ENCODE measurements around the gene SCCPDH. TPM values are rescaled to one million over a fixed set of nuclear protein-coding genes. Genes with fewer than 3 reads are reported as not detected.

Gene SCCPDH
- total RNA-seq, 1 experiment from 2014 or later: 10.9 TPM

DNA sequence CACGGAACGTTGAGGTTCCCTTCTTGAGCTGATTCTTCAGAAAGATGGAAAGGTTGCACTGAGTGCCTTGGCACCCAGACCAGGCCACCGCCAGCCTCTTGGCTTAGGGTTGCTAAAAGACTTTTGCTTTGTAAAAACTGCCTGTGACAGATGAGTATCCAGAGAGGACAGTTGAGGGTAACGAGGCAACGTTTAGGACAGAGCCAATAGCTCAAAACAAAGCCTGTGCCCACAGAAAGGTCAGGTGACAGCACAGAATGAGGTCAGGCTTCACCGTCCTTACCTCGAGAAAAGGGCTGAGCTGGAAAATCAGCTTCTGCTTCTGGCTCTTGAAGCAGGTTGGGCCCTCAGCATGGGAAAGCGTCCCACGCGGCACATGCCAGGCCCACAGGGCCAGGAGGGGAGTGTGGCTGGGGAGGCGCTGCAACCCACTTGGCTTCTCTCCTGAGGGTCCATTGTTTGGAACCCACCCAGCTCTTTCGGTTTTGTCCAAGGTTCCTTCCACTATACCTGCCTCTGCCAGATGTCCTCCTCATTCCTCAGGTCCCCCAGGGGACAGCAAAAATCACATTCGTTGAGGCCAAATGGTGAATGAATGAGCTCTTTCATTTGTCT, 55.5 kb downstream of the SCCPDH start (continued):
- TF ChIP-seq ZBTB21 (CRISPR knock-in tag; IDR thresholded peaks at IDR 0.05; ENCODE audit: borderline replicate concordance) (no peak), CBFB (CRISPR knock-in tag; IDR thresholded peaks at IDR 0.05; ENCODE audit: low read depth) (no peak), ATF1 (CRISPR knock-in tag; IDR thresholded peaks at IDR 0.05) (no peak), HMGA2 (CRISPR knock-in tag; IDR thresholded peaks at IDR 0.05) (no peak)
- TF ChIP-seq, protein P1, sequence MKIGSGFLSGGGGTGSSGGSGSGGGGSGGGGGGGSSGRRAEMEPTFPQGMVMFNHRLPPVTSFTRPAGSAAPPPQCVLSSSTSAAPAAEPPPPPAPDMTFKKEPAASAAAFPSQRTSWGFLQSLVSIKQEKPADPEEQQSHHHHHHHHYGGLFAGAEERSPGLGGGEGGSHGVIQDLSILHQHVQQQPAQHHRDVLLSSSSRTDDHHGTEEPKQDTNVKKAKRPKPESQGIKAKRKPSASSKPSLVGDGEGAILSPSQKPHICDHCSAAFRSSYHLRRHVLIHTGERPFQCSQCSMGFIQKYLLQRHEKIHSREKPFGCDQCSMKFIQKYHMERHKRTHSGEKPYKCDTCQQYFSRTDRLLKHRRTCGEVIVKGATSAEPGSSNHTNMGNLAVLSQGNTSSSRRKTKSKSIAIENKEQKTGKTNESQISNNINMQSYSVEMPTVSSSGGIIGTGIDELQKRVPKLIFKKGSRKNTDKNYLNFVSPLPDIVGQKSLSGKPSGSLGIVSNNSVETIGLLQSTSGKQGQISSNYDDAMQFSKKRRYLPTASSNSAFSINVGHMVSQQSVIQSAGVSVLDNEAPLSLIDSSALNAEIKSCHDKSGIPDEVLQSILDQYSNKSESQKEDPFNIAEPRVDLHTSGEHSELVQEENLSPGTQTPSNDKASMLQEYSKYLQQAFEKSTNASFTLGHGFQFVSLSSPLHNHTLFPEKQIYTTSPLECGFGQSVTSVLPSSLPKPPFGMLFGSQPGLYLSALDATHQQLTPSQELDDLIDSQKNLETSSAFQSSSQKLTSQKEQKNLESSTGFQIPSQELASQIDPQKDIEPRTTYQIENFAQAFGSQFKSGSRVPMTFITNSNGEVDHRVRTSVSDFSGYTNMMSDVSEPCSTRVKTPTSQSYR (CRISPR knock-in tag; IDR thresholded peaks at IDR 0.05): no peak
- TF ChIP-seq, protein P2, sequence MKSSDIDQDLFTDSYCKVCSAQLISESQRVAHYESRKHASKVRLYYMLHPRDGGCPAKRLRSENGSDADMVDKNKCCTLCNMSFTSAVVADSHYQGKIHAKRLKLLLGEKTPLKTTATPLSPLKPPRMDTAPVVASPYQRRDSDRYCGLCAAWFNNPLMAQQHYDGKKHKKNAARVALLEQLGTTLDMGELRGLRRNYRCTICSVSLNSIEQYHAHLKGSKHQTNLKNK (CRISPR knock-in tag; IDR thresholded peaks at IDR 0.05): no peak

DNA sequence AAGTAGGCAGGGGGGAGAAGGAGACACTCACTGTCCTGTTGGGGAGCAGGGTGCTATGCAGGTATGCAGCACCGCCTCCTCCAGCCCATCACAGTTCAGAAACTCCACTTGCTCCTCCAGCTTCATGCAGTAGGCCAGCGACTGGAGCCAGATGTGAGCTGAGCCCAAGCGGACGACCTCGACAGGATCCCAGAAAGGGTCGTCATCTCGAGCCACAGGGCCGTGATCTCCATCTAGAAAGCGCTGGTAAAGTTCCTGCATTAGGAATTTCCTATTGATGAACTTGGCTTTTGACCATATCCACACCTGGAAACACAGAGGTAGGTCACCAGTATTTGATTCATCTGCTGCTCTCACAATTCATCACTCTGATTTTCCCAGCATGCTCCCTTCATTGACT, 56.1 kb downstream of the SCCPDH start:
- H3K9me3 Mint-ChIP-seq: no peaks in the 10 kb centered on the region
- no peaks in the 10 kb centered on the region for H3K27me3 Mint-ChIP-seq (ENCODE audit: low read depth)
- ChIA-PET CTCF (interaction anchor here (1.4 to 1.8 kb wide), 2 partner anchors 9 to 12 kb away, joined by 4 read pairs; no protein-coding TSS in a partner anchor), POLR2A (no interaction called here)
- peaks cover 8% of the 10 kb centered on the region for H3K4me1 Mint-ChIP-seq
- ATAC-seq: no peak
- TF ChIP-seq ZNF317 (CRISPR knock-in tag; IDR thresholded peaks at IDR 0.05; ENCODE audit: borderline replicate concordance, low read depth): no peak
- TF ChIP-seq ZNF121 (CRISPR knock-in tag; IDR thresholded peaks at IDR 0.05): no peak
- no peak for TF ChIP-seq ZNF263 (CRISPR knock-in tag; IDR thresholded peaks at IDR 0.05; ENCODE audit: low read depth)
- no peak overlapping the region for H3K4me3 Mint-ChIP-seq
- no peaks in the 10 kb centered on the region for H3K36me3 Mint-ChIP-seq
- no peak for DNase-seq (ENCODE audit: low spot score)
- no peak overlapping the region for H3K27ac Mint-ChIP-seq

- Mint-ChIP-seq H3K9me3 (no peaks in the 10 kb centered on the region), H3K4me1 (peaks cover 8% of the 10 kb centered on the region), H3K27me3 (ENCODE audit: low read depth) (no peaks in the 10 kb centered on the region), H3K27ac (no peak overlapping the region), H3K4me3 (no peak overlapping the region), H3K36me3 (no peaks in the 10 kb centered on the region)
- DNase-seq (ENCODE audit: low spot score) (no peak), ATAC-seq (no peak)
- ChIA-PET CTCF (interaction anchor here (1.8 kb wide), 1 partner anchor 12 kb away, joined by 4 read pairs; no protein-coding TSS in a partner anchor), POLR2A (no interaction called here)
- TF ChIP-seq, protein P3, sequence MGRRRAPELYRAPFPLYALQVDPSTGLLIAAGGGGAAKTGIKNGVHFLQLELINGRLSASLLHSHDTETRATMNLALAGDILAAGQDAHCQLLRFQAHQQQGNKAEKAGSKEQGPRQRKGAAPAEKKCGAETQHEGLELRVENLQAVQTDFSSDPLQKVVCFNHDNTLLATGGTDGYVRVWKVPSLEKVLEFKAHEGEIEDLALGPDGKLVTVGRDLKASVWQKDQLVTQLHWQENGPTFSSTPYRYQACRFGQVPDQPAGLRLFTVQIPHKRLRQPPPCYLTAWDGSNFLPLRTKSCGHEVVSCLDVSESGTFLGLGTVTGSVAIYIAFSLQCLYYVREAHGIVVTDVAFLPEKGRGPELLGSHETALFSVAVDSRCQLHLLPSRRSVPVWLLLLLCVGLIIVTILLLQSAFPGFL (CRISPR knock-in tag; IDR thresholded peaks at IDR 0.05; ENCODE audit: borderline replicate concordance): no peak
- TF ChIP-seq RORB (CRISPR knock-in tag; IDR thresholded peaks at IDR 0.05) (no peak), TEAD1 (CRISPR knock-in tag; IDR thresholded peaks at IDR 0.05) (no peak), ELF4 (CRISPR knock-in tag; IDR thresholded peaks at IDR 0.05; ENCODE audit: low read depth) (no peak), FOXP1 (CRISPR knock-in tag; IDR thresholded peaks at IDR 0.05; ENCODE audit: borderline replicate concordance) (no peak), ZNF396 (CRISPR knock-in tag; IDR thresholded peaks at IDR 0.05; ENCODE audit: borderline replicate concordance) (no peak), ATF6 (CRISPR knock-in tag; IDR thresholded peaks at IDR 0.05) (no peak), ZNF512 (CRISPR knock-in tag; IDR thresholded peaks at IDR 0.05; ENCODE audit: borderline replicate concordance) (no peak)
- TF ChIP-seq, protein P4, sequence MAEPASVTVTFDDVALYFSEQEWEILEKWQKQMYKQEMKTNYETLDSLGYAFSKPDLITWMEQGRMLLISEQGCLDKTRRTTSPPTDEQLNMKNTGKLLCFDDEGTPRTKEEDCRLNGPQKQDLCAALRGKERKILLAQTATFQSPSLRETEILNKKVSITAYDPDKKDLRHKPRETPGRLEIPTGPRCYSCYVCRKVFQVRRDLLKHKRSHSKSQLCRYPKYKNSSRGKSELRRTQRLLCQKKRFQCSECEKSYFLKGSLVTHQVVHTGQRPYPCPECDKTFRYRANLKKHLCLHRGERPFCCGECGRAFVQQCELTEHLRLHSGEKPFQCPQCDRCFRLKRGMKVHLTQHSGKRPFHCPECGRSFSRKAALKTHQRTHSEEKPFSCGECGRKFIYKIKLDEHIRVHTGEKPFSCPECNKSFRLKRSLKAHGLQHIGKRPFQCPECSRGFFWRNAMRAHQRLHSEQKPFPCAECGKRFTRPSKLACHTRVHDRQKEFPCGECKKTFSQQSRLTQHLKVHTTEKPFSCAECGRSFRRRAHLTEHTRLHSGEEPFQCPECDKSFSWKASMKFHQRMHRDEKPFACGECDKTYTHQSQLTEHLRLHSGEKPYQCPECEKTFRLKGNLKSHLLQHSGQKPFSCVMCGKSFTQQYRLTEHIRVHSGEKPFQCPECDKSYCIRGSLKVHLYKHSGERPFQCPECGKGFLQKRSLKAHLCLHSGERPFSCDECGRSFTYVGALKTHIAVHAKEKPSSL (CRISPR knock-in tag; conservative IDR thresholded peaks at IDR 0.05): no peak
- TF ChIP-seq, protein P1 (CRISPR knock-in tag; IDR thresholded peaks at IDR 0.05): no peak
- TF ChIP-seq, protein P5, sequence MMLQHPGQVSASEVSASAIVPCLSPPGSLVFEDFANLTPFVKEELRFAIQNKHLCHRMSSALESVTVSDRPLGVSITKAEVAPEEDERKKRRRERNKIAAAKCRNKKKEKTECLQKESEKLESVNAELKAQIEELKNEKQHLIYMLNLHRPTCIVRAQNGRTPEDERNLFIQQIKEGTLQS (CRISPR knock-in tag; conservative IDR thresholded peaks at IDR 0.05): no peak
These were observed 57.0 kb downstream of the SCCPDH start for GRCh38 chr1:246781212-246781611.

Measured in WTC11 (cell line).